A673 (cell line): Measurements from ENCODE around the gene HNRNPH3. TPM values are rescaled to one million over a fixed set of nuclear protein-coding genes. Genes with fewer than 3 reads are reported as not detected.

ENCODE experiments used
- BruUV-seq: library from RNA; stranded (reverse); fragments of 400-500 nt; replicated peaks from 2 replicates; lab custom pipeline; 2021; lab: Mats Ljungman, UMichigan
- CTCF ChIA-PET: fragments of 300-600 bp; sonication (Branson Sonifier 250); formaldehyde crosslinking; loops from one replicate; lab custom pipeline; 2022; ENCODE audit warnings: antibody characterized with exemption; lab: Charles Lee
- POLR2A ChIA-PET: fragments of 300-600 bp; sonication (Branson Sonifier 250); formaldehyde crosslinking; loops from one replicate; lab custom pipeline; 2022; ENCODE audit warnings: antibody characterized with exemption; ENCODE audit not compliant: low non-redundant PET; lab: Charles Lee
- DNase-seq: peaks from one replicate; pipeline ENCODE4 v3.0.0-alpha.2; 2015; ENCODE audit warnings: low spot score
- H3K27ac ChIP-seq: fragments of 200-600 bp; sonication (generic); 2 replicates; pipeline ENCODE4 v1.5.1; 2016; ENCODE audit warnings: mixed run types, low read depth, mild to moderate bottlenecking, mixed read lengths, antibody characterized with exemption, low read length; ENCODE audit not compliant: poor library complexity, severe bottlenecking
- H3K27me3 ChIP-seq: fragments of 200-600 bp; sonication (generic); replicated peaks from 2 replicates; pipeline ENCODE4 v1.6.1; 2017; ENCODE audit warnings: mixed run types, low read depth, mild to moderate bottlenecking, mixed read lengths, antibody characterized with exemption, low read length; ENCODE audit not compliant: insufficient read depth, poor library complexity
- H3K36me3 ChIP-seq: fragments of 200-600 bp; sonication (generic); 2 replicates; pipeline ENCODE4 v1.6.1; 2016; ENCODE audit warnings: mixed run types, mild to moderate bottlenecking, mixed read lengths, antibody characterized with exemption, low read length; ENCODE audit not compliant: insufficient read depth, poor library complexity, severe bottlenecking
- H3K4me1 ChIP-seq: fragments of 200-600 bp; sonication (generic); 2 replicates; pipeline ENCODE4 v1.6.1; 2017; ENCODE audit warnings: mixed run types, mild to moderate bottlenecking, mixed read lengths, antibody characterized with exemption, low read length; ENCODE audit not compliant: insufficient read depth, poor library complexity, severe bottlenecking
- H3K4me3 ChIP-seq: fragments of 200-600 bp; sonication (generic); 2 replicates; pipeline ENCODE4 v1.5.1; 2016; ENCODE audit warnings: low read depth, mixed run types, mild to moderate bottlenecking, mixed read lengths, low read length; ENCODE audit not compliant: poor library complexity, severe bottlenecking
- H3K9me3 ChIP-seq: fragments of 200-600 bp; sonication (generic); 2 replicates; pipeline ENCODE4 v1.6.1; 2016; ENCODE audit warnings: mixed run types, low read depth, mild to moderate bottlenecking, mixed read lengths, antibody characterized with exemption, low read length; ENCODE audit not compliant: poor library complexity, severe bottlenecking
- EZH2 ChIP-seq: fragments of 200-600 bp; sonication (generic); IDR thresholded peaks from 2 replicates; pipeline ENCODE4 v1.6.1; 2017; ENCODE audit warnings: borderline replicate concordance, low read depth, mild to moderate bottlenecking, mixed read lengths, antibody characterized with exemption, low read length; ENCODE audit not compliant: poor library complexity, severe bottlenecking
- intact Hi-C: fragments of 100-400 bp; cut with micrococcal nuclease; formaldehyde crosslinking; loops from one replicate; pipeline ENCODE4 v1.10.0; 2022; ENCODE audit not compliant: unreplicated experiment
- total RNA-seq: library from RNA; stranded (reverse); gene quantifications from 2 replicates; pipeline ENCODE4 v1.2.3, GENCODE V29; 2021
- TF ChIP-seq, protein P1 (sequence below): fragments of 300-800, 200-600 bp; sonication (generic); conservative IDR thresholded peaks from 2 replicates; pipeline ENCODE4 v1.5.1; 2017; ENCODE audit warnings: low read depth, mild to moderate bottlenecking, antibody characterized with exemption, low read length, moderate library complexity, mixed read lengths

Gene HNRNPH3
- total RNA-seq, 1 experiment from 2014 or later: 251 TPM

GRCh38 chr10:68334672-68335467 is 3.0 kb downstream of the HNRNPH3 start:
- no TSS peak for BruUV-seq
- H3K4me3 ChIP-seq: peak overlapping the region; percentile 94
- no peaks in the 10 kb centered on the region for H3K27me3 ChIP-seq
- intact Hi-C loops: loop anchor here (10.0 kb wide), 1 partner anchor 260 kb away; the partner anchor contains the start of gene HERC4
- peak overlapping the region; percentile 36 for H3K27ac ChIP-seq
- ChIA-PET POLR2A (no interaction called here), CTCF (no interaction called here)
- TF ChIP-seq, protein P1, sequence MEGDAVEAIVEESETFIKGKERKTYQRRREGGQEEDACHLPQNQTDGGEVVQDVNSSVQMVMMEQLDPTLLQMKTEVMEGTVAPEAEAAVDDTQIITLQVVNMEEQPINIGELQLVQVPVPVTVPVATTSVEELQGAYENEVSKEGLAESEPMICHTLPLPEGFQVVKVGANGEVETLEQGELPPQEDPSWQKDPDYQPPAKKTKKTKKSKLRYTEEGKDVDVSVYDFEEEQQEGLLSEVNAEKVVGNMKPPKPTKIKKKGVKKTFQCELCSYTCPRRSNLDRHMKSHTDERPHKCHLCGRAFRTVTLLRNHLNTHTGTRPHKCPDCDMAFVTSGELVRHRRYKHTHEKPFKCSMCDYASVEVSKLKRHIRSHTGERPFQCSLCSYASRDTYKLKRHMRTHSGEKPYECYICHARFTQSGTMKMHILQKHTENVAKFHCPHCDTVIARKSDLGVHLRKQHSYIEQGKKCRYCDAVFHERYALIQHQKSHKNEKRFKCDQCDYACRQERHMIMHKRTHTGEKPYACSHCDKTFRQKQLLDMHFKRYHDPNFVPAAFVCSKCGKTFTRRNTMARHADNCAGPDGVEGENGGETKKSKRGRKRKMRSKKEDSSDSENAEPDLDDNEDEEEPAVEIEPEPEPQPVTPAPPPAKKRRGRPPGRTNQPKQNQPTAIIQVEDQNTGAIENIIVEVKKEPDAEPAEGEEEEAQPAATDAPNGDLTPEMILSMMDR: no peak
- TF ChIP-seq EZH2: no peak
- no peak for DNase-seq
- peaks cover 31% of the 10 kb centered on the region for H3K4me1 ChIP-seq
- H3K9me3 ChIP-seq: no peaks in the 10 kb centered on the region
- H3K36me3 ChIP-seq: peaks cover 49% of the 10 kb centered on the region

DNA sequence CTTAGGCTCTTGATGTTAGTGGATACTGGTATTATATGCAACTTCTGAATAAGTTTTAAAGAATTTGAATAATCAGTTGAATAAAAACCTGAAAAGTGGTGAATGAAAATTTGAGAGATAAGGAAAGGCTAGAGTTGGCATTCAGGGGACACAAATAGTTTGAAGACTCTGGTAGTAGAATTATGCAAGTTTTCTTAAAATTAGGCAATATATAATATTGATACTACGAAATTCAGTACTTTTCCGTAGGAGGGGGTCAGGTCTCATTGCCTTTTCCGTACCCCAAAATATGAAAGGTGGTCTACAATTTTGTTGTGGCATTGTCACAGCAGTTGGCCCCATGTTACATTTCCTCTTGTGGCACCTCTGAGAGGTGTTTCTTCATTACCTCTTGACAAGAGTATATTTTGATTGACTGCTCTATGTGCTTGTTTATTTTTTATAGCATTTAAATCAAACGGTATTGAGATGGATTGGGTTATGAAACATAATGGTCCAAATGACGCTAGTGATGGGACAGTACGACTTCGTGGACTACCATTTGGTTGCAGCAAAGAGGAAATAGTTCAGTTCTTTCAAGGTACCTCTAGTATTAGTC is 5.0 kb downstream of the HNRNPH3 start:
- H3K4me1 ChIP-seq: peaks cover 21% of the 10 kb centered on the region
- H3K27me3 ChIP-seq: no peaks in the 10 kb centered on the region
- POLR2A ChIA-PET: no interaction called here
- no peak for TF ChIP-seq EZH2
- TF ChIP-seq, protein P1: no peak
- peaks cover 69% of the 10 kb centered on the region for H3K36me3 ChIP-seq
- H3K4me3 ChIP-seq: no peak overlapping the region
- intact Hi-C loops: loop anchor here (10.0 kb wide), 1 partner anchor 262 kb away; the partner anchor contains the start of gene HERC4
- BruUV-seq: no TSS peak
- DNase-seq: no peak
- H3K27ac ChIP-seq: no peak overlapping the region
- H3K9me3 ChIP-seq: no peaks in the 10 kb centered on the region
- CTCF ChIA-PET: no interaction called here

GRCh38 chr10:68340358-68341080 is 8.7 kb downstream of the HNRNPH3 start:
- no peaks in the 10 kb centered on the region for H3K9me3 ChIP-seq
- BruUV-seq: no TSS peak
- intact Hi-C loops: no loop called here
- CTCF ChIA-PET: no interaction called here
- no peaks in the 10 kb centered on the region for H3K27me3 ChIP-seq
- no peak for TF ChIP-seq EZH2
- no peak for DNase-seq
- POLR2A ChIA-PET: no interaction called here
- H3K27ac ChIP-seq: peak overlapping the region; percentile 7
- peaks cover 100% of the 10 kb centered on the region for H3K36me3 ChIP-seq
- H3K4me3 ChIP-seq: no peak overlapping the region
- H3K4me1 ChIP-seq: peaks cover 18% of the 10 kb centered on the region
